Stimulated activated CD8-positive, alpha-beta memory T cell treated with anti-CD3 and anti-CD28 coated beads, Interleukin-4, amount 100 ng/mL, for 24 hours (primary cell): ENCODE results near the gene ABLIM2.
"Not testable (repeated sequence)": the region's sequence is repeated elsewhere in the genome, so short reads cannot be mapped to it uniquely, and the experiment has no call there.

Experiments
- DNase-seq: peaks from one replicate; pipeline ENCODE4 v3.0.0-alpha.2; 2020; ENCODE audit warnings: low read depth

ABLIM2 gene

GRCh38 chr4:8156617-8157016, 2.0 kb downstream of the ABLIM2 start:
- DNase-seq, result no peak

GRCh38 chr4:8155660-8156421, 2.8 kb downstream of the ABLIM2 start:
- no peak for DNase-seq

- no peak for DNase-seq
These were observed 3.6 kb downstream of the ABLIM2 start for GRCh38 chr4:8155048-8155447.

GRCh38 chr4:8153441-8153840, 5.2 kb downstream of the ABLIM2 start:
- DNase-seq, result no peak

- DNase-seq, result no peak
These were observed 5.8 kb downstream of the ABLIM2 start for GRCh38 chr4:8152865-8153257.

GRCh38 chr4:8152090-8152864, 6.3 kb downstream of the ABLIM2 start:
- DNase-seq, result no peak

GRCh38 chr4:8151165-8151650, 7.4 kb downstream of the ABLIM2 start:
- no peak for DNase-seq

GRCh38 chr4:8150152-8151090, 8.2 kb downstream of the ABLIM2 start:
- no peak for DNase-seq

GRCh38 chr4:8149664-8150063, 8.9 kb downstream of the ABLIM2 start:
- no peak for DNase-seq

GRCh38 chr4:8148785-8149435, 9.7 kb downstream of the ABLIM2 start:
- DNase-seq, result no peak

GRCh38 chr4:8148159-8148558, 10.5 kb downstream of the ABLIM2 start:
- DNase-seq, result no peak

- no peak for DNase-seq
These were observed 11.2 kb downstream of the ABLIM2 start for GRCh38 chr4:8147231-8147970.

GRCh38 chr4:8146157-8146556, 12.5 kb downstream of the ABLIM2 start:
- no peak for DNase-seq

- no peak for DNase-seq
These were observed 14.3 kb downstream of the ABLIM2 start for GRCh38 chr4:8144359-8144758.

GRCh38 chr4:8143392-8144140, 15.0 kb downstream of the ABLIM2 start:
- DNase-seq, result no peak

GRCh38 chr4:8142556-8142955, 16.1 kb downstream of the ABLIM2 start:
- no peak for DNase-seq

GRCh38 chr4:8141935-8142334, 16.7 kb downstream of the ABLIM2 start:
- no peak for DNase-seq

- no peak for DNase-seq
These were observed 17.7 kb downstream of the ABLIM2 start for GRCh38 chr4:8140915-8141314.

- DNase-seq, result not testable (repeated sequence)
These were observed 18.9 kb downstream of the ABLIM2 start for GRCh38 chr4:8139726-8140125.
